Measurements from ENCODE around the gene PLXDC2. TPM values are rescaled to one million over a fixed set of nuclear protein-coding genes. Genes with fewer than 3 reads are reported as not detected.

The PLXDC2 gene
- polyA plus RNA-seq, 1 of the 3 experiments (the other 2 are of a cell fraction) = 2.5 TPM

- WGBS (ENCODE audit: low lambda C conversion rate) = 58% methylated on average over 5 of the region's 5 CpGs
- no peak for DNase-seq
- ChIA-PET POLR2A (no interaction called here), CTCF (no interaction called here)
- no peak overlapping the region for H3K9ac ChIP-seq
- no peaks in the 10 kb centered on the region for H3K36me3 ChIP-seq (replicated peaks in 1 of 2; ENCODE audit: control insufficient read depth in 1 of 2, insufficient read depth in 2 of 2, low read length in 1 of 2)
- H3K27ac ChIP-seq (ENCODE audit: low read depth in 2 of 2, low read length in 1 of 2) = no peak overlapping the region
- no peak overlapping the region for H3K4me2 ChIP-seq
- no peaks in the 10 kb centered on the region for H3K9me2 ChIP-seq
- H3F3A ChIP-seq (replicated peaks; ENCODE audit: insufficient read depth) = no peaks in the 10 kb centered on the region
- no peak overlapping the region for H3K4me3 ChIP-seq (ENCODE audit: low read depth in 2 of 2, low read length in 1 of 2)
- H3K9me3 ChIP-seq = no peaks in the 10 kb centered on the region
- no peaks in the 10 kb centered on the region for H3K4me1 ChIP-seq (ENCODE audit: control insufficient read depth in 1 of 2, insufficient read depth in 2 of 2, low read depth in 1 of 2, low read length in 1 of 2)
- no peak for TF ChIP-seq NFIC (IDR thresholded peaks at IDR 0.05; ENCODE audit: borderline replicate concordance)
- TF ChIP-seq TEAD4 (IDR thresholded peaks at IDR 0.05; ENCODE audit: borderline replicate concordance, insufficient read depth) = no peak
- TF ChIP-seq IRF3 (IDR thresholded peaks at IDR 0.05; ENCODE audit: low read depth, low read length) = no peak
- no peak for TF ChIP-seq SMC3 (IDR thresholded peaks at IDR 0.05; ENCODE audit: low read depth, low read length)
- TF ChIP-seq RFX5 (IDR thresholded peaks at IDR 0.05; ENCODE audit: low read length) = no peak
- no peak for TF ChIP-seq FOXJ3 (CRISPR knock-in tag; IDR thresholded peaks at IDR 0.05)
- TF ChIP-seq MXI1 (IDR thresholded peaks at IDR 0.05; ENCODE audit: low read depth, low read length) = no peak
- no peak for TF ChIP-seq RXRA (IDR thresholded peaks at IDR 0.05; ENCODE audit: borderline replicate concordance, low read depth)
- TF ChIP-seq RAD21 (IDR thresholded peaks at IDR 0.05; ENCODE audit: low read length) = no peak
- TF ChIP-seq YY1 (IDR thresholded peaks at IDR 0.05; ENCODE audit: low read depth) = no peak
- TF ChIP-seq FOSL2 (IDR thresholded peaks at IDR 0.05; ENCODE audit: borderline replicate concordance, low read depth) = no peak
- TF ChIP-seq POLR2AphosphoS5 (IDR thresholded peaks at IDR 0.05; ENCODE audit: low read depth, low read length) = no peak
- no peak overlapping the region for H2AFZ ChIP-seq (ENCODE audit: low read depth)
- no peaks in the 10 kb centered on the region for H4K20me1 ChIP-seq (ENCODE audit: insufficient read depth)
- no peaks in the 10 kb centered on the region for H3K27me3 ChIP-seq (ENCODE audit: insufficient read depth)
- H3K79me2 ChIP-seq (ENCODE audit: insufficient read depth) = no peaks in the 10 kb centered on the region
These were observed 471.4 kb downstream of the PLXDC2 start for GRCh38 chr10:20287586-20287985.

- H3K79me2 ChIP-seq (ENCODE audit: insufficient read depth) = no peaks in the 10 kb centered on the region
- no peak overlapping the region for H3K9ac ChIP-seq
- H3K9me2 ChIP-seq = no peaks in the 10 kb centered on the region
- ChIA-PET CTCF (no interaction called here), POLR2A (no interaction called here)
- 37% methylated on average over 6 of the region's 6 CpGs for WGBS (ENCODE audit: low lambda C conversion rate)
- H3K4me2 ChIP-seq = no peak overlapping the region
- no peak overlapping the region for H3K4me3 ChIP-seq (ENCODE audit: low read depth in 2 of 2, low read length in 1 of 2)
- TF ChIP-seq MEF2A (IDR thresholded peaks at IDR 0.05; ENCODE audit: borderline replicate concordance, low read depth) = no peak
- TF ChIP-seq EP300 (IDR thresholded peaks at IDR 0.05; ENCODE audit: borderline replicate concordance in 1 of 2, low read depth in 1 of 2, low read length in 1 of 2) = no peak
- TF ChIP-seq RXRA (IDR thresholded peaks at IDR 0.05; ENCODE audit: borderline replicate concordance, low read depth) = no peak
- TF ChIP-seq MXI1 (IDR thresholded peaks at IDR 0.05; ENCODE audit: low read depth, low read length) = no peak
- no peak overlapping the region for H3K27ac ChIP-seq (ENCODE audit: low read depth in 2 of 2, low read length in 1 of 2)
- no peaks in the 10 kb centered on the region for H3K36me3 ChIP-seq (replicated peaks in 1 of 2; ENCODE audit: control insufficient read depth in 1 of 2, insufficient read depth in 2 of 2, low read length in 1 of 2)
- H3K27me3 ChIP-seq (ENCODE audit: insufficient read depth) = no peaks in the 10 kb centered on the region
- no peaks in the 10 kb centered on the region for H3K4me1 ChIP-seq (ENCODE audit: control insufficient read depth in 1 of 2, insufficient read depth in 2 of 2, low read depth in 1 of 2, low read length in 1 of 2)
- H3F3A ChIP-seq (replicated peaks; ENCODE audit: insufficient read depth) = no peaks in the 10 kb centered on the region
- no peak for DNase-seq
- no peak overlapping the region for H2AFZ ChIP-seq (ENCODE audit: low read depth)
- no peaks in the 10 kb centered on the region for H4K20me1 ChIP-seq (ENCODE audit: insufficient read depth)
- no peaks in the 10 kb centered on the region for H3K9me3 ChIP-seq
These were observed 471.8 kb downstream of the PLXDC2 start for GRCh38 chr10:20288060-20288459.

Measured in SK-N-SH (cell line).